WI38 (cell line): Measurements from ENCODE around the gene DDX53.
A peak's percentile ranks its signal among the peaks of the same experiment; 100 is the strongest.

Experiments used
- H3K4me3 ChIP-seq: 2 replicates; pipeline ENCODE4 v1.5.1; 2011; ENCODE audit warnings: low read depth, mild to moderate bottlenecking, control low read depth, low read length
- CTCF ChIP-seq: IDR thresholded peaks from 2 replicates; pipeline ENCODE4 v1.5.1; 2012; ENCODE audit warnings: low read depth, mild to moderate bottlenecking, control low read depth, low read length

The DDX53 gene

GRCh38 chrX:23008431-23009099 lies 8.8 kb downstream of the DDX53 start:
- H3K4me3 ChIP-seq = no peak overlapping the region
- peak; percentile 13; the same call in 1 of the 2 replicates for TF ChIP-seq CTCF

- no peak for TF ChIP-seq CTCF
- H3K4me3 ChIP-seq = no peak overlapping the region
These were observed 12.4 kb downstream of the DDX53 start for GRCh38 chrX:23012162-23012561.

- no peak overlapping the region for H3K4me3 ChIP-seq
- no peak for TF ChIP-seq CTCF
These were observed 12.9 kb downstream of the DDX53 start for GRCh38 chrX:23012636-23013035.

- TF ChIP-seq CTCF = no peak
- no peak overlapping the region for H3K4me3 ChIP-seq
These were observed 13.6 kb downstream of the DDX53 start for GRCh38 chrX:23013366-23013765.

GRCh38 chrX:23031600-23031999 lies 31.8 kb downstream of the DDX53 start:
- no peak for TF ChIP-seq CTCF

GRCh38 chrX:23035493-23035892 lies 35.7 kb downstream of the DDX53 start:
- H3K4me3 ChIP-seq = no peak overlapping the region
- no peak for TF ChIP-seq CTCF

More at GRCh38 chrX:23031600-23031999, 31.8 kb downstream of the DDX53 start:
- no peak overlapping the region for H3K4me3 ChIP-seq

- TF ChIP-seq CTCF = no peak
- H3K4me3 ChIP-seq = no peak overlapping the region
These were observed 46.7 kb downstream of the DDX53 start for GRCh38 chrX:23046443-23046842.
